Dendritic cell treated with granulocyte-macrophage colony-stimulating factor and Interleukin-4, amounts not matched to agents 40 ng/mL and 50 ng/mL, for 4 days (primary cell): ENCODE results near the gene MRPL4.

Source experiments
- H3K27ac Mint-ChIP-seq: one replicate; pipeline ENCODE4 v1.8.0; 2022; ENCODE audit warnings: mild to moderate bottlenecking, mixed read lengths
- H3K27me3 Mint-ChIP-seq: one replicate; pipeline ENCODE4 v1.8.0; 2022; ENCODE audit warnings: mild to moderate bottlenecking, mixed read lengths
- H3K36me3 Mint-ChIP-seq: one replicate; pipeline ENCODE4 v1.8.0; 2022; ENCODE audit warnings: low read depth, mixed read lengths
- H3K4me1 Mint-ChIP-seq: one replicate; pipeline ENCODE4 v1.8.0; 2022; ENCODE audit warnings: low read depth, mixed read lengths
- H3K4me3 Mint-ChIP-seq: one replicate; pipeline ENCODE4 v1.8.0; 2022; ENCODE audit warnings: mild to moderate bottlenecking, moderate library complexity, mixed read lengths
- H3K9me3 Mint-ChIP-seq: one replicate; pipeline ENCODE4 v1.8.0; 2022; ENCODE audit warnings: mixed read lengths
- intact Hi-C: fragments of 100-400 bp; cut with micrococcal nuclease; formaldehyde crosslinking; loops from one replicate; pipeline ENCODE4 v1.15.0; 2022

The MRPL4 gene

GRCh38 chr19:10290876-10291553 lies 39.0 kb downstream of the MRPL4 start:
- peaks cover 24% of the 10 kb centered on the region for H3K36me3 Mint-ChIP-seq
- H3K27ac Mint-ChIP-seq: peak overlapping the region; percentile 67
- peaks cover 65% of the 10 kb centered on the region for H3K27me3 Mint-ChIP-seq
- H3K4me3 Mint-ChIP-seq: peak overlapping the region; percentile 73
- peaks cover 97% of the 10 kb centered on the region for H3K4me1 Mint-ChIP-seq
- intact Hi-C loops: loop anchor here (5.0 kb wide), 1 partner anchor 41 kb away; the partner anchor contains the start of gene RAVER1
- H3K9me3 Mint-ChIP-seq: no peaks in the 10 kb centered on the region

GRCh38 chr19:10291554-10292205 lies 39.7 kb downstream of the MRPL4 start:
- peak overlapping the region; percentile 67 for H3K27ac Mint-ChIP-seq
- H3K4me3 Mint-ChIP-seq: peak overlapping the region; percentile 73
- peaks cover 67% of the 10 kb centered on the region for H3K27me3 Mint-ChIP-seq
- peaks cover 19% of the 10 kb centered on the region for H3K36me3 Mint-ChIP-seq
- H3K4me1 Mint-ChIP-seq: peaks cover 91% of the 10 kb centered on the region
- intact Hi-C loops: loop anchor here (5.0 kb wide), 1 partner anchor 41 kb away; the partner anchor contains the start of gene RAVER1
- H3K9me3 Mint-ChIP-seq: no peaks in the 10 kb centered on the region

- peaks cover 70% of the 10 kb centered on the region for H3K27me3 Mint-ChIP-seq
Observed at GRCh38 chr19:10292206-10292788, 40.3 kb downstream of the MRPL4 start.

GRCh38 chr19:10292789-10293636 lies 41.0 kb downstream of the MRPL4 start:
- H3K4me3 Mint-ChIP-seq: peak overlapping the region; percentile 73
- peaks cover 70% of the 10 kb centered on the region for H3K27me3 Mint-ChIP-seq
- H3K36me3 Mint-ChIP-seq: peaks cover 19% of the 10 kb centered on the region
- peaks cover 78% of the 10 kb centered on the region for H3K4me1 Mint-ChIP-seq
- intact Hi-C loops: loop anchor here (5.0 kb wide), 1 partner anchor 39 kb away; the partner anchor contains the start of gene RAVER1
- no peaks in the 10 kb centered on the region for H3K9me3 Mint-ChIP-seq
- H3K27ac Mint-ChIP-seq: peak overlapping the region; percentile 67

More at GRCh38 chr19:10292206-10292788, 40.3 kb downstream of the MRPL4 start:
- Mint-ChIP-seq H3K4me3 (peak overlapping the region; percentile 73), H3K27ac (peak overlapping the region; percentile 67), H3K4me1 (peaks cover 85% of the 10 kb centered on the region), H3K36me3 (peaks cover 19% of the 10 kb centered on the region), H3K9me3 (no peaks in the 10 kb centered on the region)
- intact Hi-C loops: loop anchor here (5.0 kb wide), 1 partner anchor 40 kb away; the partner anchor contains the start of gene RAVER1

GRCh38 chr19:10293637-10294367 lies 41.8 kb downstream of the MRPL4 start:
- H3K9me3 Mint-ChIP-seq: no peaks in the 10 kb centered on the region
- intact Hi-C loops: loop anchor here (5.0 kb wide), 1 partner anchor 38 kb away; the partner anchor contains the start of gene RAVER1
- peaks cover 70% of the 10 kb centered on the region for H3K4me1 Mint-ChIP-seq
- peaks cover 69% of the 10 kb centered on the region for H3K27me3 Mint-ChIP-seq
- H3K4me3 Mint-ChIP-seq: peak overlapping the region; percentile 79
- peaks cover 19% of the 10 kb centered on the region for H3K36me3 Mint-ChIP-seq
- H3K27ac Mint-ChIP-seq: peak overlapping the region; percentile 67

- peak overlapping the region; percentile 79 for H3K4me3 Mint-ChIP-seq
- peaks cover 64% of the 10 kb centered on the region for H3K27me3 Mint-ChIP-seq
- peaks cover 67% of the 10 kb centered on the region for H3K4me1 Mint-ChIP-seq
- peaks cover 19% of the 10 kb centered on the region for H3K36me3 Mint-ChIP-seq
- intact Hi-C loops: loop anchor here (5.0 kb wide), 1 partner anchor 38 kb away; the partner anchor contains the start of gene RAVER1
- peak overlapping the region; percentile 65 for H3K27ac Mint-ChIP-seq
- H3K9me3 Mint-ChIP-seq: no peaks in the 10 kb centered on the region
Observed at GRCh38 chr19:10294368-10294697, 42.3 kb downstream of the MRPL4 start.

- Mint-ChIP-seq H3K9me3 (no peaks in the 10 kb centered on the region), H3K4me3 (peak overlapping the region; percentile 79), H3K27me3 (peaks cover 53% of the 10 kb centered on the region), H3K36me3 (peaks cover 19% of the 10 kb centered on the region), H3K4me1 (peaks cover 68% of the 10 kb centered on the region), H3K27ac (peak overlapping the region; percentile 79)
- intact Hi-C loops: no loop called here
Observed at GRCh38 chr19:10295305-10295846, 43.4 kb downstream of the MRPL4 start.

- Mint-ChIP-seq H3K27ac (peak overlapping the region; percentile 79), H3K36me3 (peaks cover 19% of the 10 kb centered on the region), H3K27me3 (peaks cover 47% of the 10 kb centered on the region), H3K4me1 (peaks cover 62% of the 10 kb centered on the region), H3K4me3 (peak overlapping the region; percentile 79), H3K9me3 (no peaks in the 10 kb centered on the region)
- intact Hi-C loops: no loop called here
Observed at GRCh38 chr19:10295847-10296591, 44.0 kb downstream of the MRPL4 start.

GRCh38 chr19:10299545-10300458 lies 47.8 kb downstream of the MRPL4 start:
- H3K9me3 Mint-ChIP-seq: no peaks in the 10 kb centered on the region
- H3K27ac Mint-ChIP-seq: peak overlapping the region; percentile 91
- H3K27me3 Mint-ChIP-seq: peaks cover 18% of the 10 kb centered on the region
- H3K4me3 Mint-ChIP-seq: peak overlapping the region; percentile 30
- intact Hi-C loops: no loop called here
- H3K36me3 Mint-ChIP-seq: no peaks in the 10 kb centered on the region
- peaks cover 58% of the 10 kb centered on the region for H3K4me1 Mint-ChIP-seq

- Mint-ChIP-seq H3K4me3 (peak overlapping the region; percentile 76), H3K36me3 (peaks cover 5% of the 10 kb centered on the region), H3K4me1 (peaks cover 58% of the 10 kb centered on the region), H3K9me3 (no peaks in the 10 kb centered on the region), H3K27ac (peak overlapping the region; percentile 97), H3K27me3 (no peaks in the 10 kb centered on the region)
- intact Hi-C loops: no loop called here
Observed at GRCh38 chr19:10305139-10305806, 53.3 kb downstream of the MRPL4 start.

GRCh38 chr19:10306327-10306726 lies 54.3 kb downstream of the MRPL4 start:
- Mint-ChIP-seq H3K27me3 (no peaks in the 10 kb centered on the region), H3K36me3 (peaks cover 11% of the 10 kb centered on the region), H3K27ac (peak overlapping the region; percentile 37), H3K9me3 (no peaks in the 10 kb centered on the region), H3K4me3 (no peak overlapping the region), H3K4me1 (peaks cover 62% of the 10 kb centered on the region)
- intact Hi-C loops: no loop called here
